Ishikawa (cell line): ENCODE measurements around the gene TMEM87B.

Experiments used
- CEBPB ChIP-seq: IDR thresholded peaks from 2 replicates; pipeline ENCODE4 v1.6.1; 2012
- NFIC ChIP-seq: IDR thresholded peaks from 2 replicates; pipeline ENCODE4 v1.6.1; 2012
- TAF1 ChIP-seq: IDR thresholded peaks from 2 replicates; pipeline ENCODE4 v1.6.1; 2012; ENCODE audit warnings: low read depth, mild to moderate bottlenecking
- TCF12 ChIP-seq: IDR thresholded peaks from 2 replicates; pipeline ENCODE4 v1.6.1; 2012; ENCODE audit warnings: low read depth

- no peak for TF ChIP-seq CEBPB
- TF ChIP-seq NFIC: no peak
- no peak for TF ChIP-seq TAF1
- no peak for TF ChIP-seq TCF12
Measured at GRCh38 chr2:112008910-112009485, 46.1 kb upstream of the TMEM87B start.
